NCI-H2171 treated with DMSO at 0.1 percent for 48 hours (cell line): ENCODE data around the gene SUN1.

Experiments used
- DNase-seq: peaks from one replicate; lab custom pipeline; 2025; lab: John Stamatoyannopoulos, UW

Gene SUN1

DNA sequence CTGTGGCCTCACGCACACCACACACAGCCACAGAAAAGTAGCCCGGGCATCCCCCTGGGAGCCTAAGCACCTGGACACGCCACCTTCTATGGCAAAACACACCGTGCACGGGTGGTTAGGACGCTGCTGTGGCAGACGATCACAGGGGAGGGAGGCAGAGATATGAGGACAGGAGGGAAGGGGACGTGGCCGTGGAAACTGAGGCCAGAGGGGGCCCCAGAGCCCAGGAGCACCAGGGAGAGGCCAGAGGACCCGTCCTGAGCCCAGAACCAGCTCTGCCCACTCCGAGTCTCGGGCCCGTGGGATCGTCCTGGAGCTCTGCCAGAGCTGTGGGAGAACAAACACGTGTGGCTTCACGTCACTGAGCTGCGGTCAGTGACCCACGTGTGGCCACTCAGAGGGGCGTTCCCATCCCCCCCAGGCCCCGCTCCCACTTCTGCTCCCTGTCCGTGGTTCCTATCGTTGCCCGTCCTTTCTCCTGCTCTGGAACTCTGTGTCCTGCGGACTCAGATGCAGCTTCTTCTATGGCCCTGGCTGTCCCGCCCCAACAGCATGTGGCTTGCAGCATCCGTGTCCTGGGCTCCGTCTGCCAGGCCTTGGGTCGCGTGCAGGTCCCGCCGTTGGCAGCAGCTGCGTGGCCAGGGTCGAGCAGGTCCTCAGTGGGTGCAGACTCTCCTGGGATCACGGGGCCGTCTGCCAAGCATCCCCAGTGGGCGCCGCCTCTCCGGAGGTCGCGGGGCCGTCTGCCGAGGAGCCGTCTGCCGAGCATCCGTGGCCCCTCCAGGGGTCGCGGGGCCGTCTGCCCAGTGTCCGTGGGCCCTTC lies 75.1 kb downstream of the SUN1 start:
- DNase-seq: no peak

DNA sequence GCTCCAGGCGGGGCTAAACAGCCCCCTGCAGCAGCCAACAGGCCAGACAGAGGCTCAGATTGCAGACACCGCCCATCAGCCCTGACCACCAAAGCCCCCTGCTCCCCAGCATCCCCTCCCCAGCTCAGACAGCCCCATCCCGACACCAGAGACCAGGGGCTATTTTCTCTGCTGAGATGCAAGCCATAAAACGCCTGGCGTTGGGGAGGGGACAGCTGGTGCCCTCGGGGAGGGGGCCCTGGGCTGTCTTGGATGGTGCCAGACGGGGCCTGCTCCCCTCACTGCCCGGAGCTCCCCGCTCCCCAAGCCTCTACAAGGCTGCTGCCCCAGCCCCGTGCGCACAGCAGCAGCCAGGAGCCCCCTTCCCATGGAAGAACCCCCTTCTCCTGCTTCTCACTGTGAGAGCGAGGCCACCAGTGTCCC lies 75.9 kb downstream of the SUN1 start:
- no peak for DNase-seq

DNA sequence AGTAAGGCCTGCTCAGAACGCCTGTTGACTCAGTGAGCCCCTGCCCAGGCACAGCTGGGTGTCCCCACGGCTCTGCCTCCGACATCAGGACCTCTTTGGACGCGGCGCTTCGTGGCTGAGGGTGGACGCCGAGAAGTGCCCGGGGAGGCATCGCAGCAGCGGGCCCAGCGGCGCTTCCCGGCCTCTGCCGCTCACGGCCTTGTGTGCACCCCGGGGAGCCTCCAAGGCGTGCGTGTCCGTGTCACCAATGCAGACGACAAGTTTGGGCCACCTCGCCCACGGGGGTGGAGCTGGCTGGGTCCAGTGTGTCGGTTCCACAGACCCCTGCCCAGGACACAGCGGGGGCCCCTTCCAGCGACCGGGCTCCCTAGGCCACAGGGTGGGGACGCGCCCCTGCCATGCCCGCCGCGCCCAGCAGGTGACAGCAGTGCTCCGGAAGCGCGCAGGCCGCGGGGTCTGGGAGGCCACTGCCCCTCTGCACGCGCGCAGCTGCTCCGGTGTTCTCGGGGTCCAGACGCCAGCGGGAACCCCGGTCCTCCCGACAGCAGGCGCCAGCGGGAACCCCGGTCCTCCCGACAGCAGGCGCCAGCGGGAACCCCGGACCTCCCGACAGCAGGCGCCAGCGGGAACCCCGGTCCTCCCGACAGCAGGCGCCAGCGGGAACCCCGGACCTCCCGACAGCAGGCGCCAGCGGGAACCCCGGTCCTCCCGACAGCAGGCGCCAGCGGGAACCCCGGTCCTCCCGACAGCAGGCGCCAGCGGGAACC lies 76.5 kb downstream of the SUN1 start:
- DNase-seq: peak; percentile 37

DNA sequence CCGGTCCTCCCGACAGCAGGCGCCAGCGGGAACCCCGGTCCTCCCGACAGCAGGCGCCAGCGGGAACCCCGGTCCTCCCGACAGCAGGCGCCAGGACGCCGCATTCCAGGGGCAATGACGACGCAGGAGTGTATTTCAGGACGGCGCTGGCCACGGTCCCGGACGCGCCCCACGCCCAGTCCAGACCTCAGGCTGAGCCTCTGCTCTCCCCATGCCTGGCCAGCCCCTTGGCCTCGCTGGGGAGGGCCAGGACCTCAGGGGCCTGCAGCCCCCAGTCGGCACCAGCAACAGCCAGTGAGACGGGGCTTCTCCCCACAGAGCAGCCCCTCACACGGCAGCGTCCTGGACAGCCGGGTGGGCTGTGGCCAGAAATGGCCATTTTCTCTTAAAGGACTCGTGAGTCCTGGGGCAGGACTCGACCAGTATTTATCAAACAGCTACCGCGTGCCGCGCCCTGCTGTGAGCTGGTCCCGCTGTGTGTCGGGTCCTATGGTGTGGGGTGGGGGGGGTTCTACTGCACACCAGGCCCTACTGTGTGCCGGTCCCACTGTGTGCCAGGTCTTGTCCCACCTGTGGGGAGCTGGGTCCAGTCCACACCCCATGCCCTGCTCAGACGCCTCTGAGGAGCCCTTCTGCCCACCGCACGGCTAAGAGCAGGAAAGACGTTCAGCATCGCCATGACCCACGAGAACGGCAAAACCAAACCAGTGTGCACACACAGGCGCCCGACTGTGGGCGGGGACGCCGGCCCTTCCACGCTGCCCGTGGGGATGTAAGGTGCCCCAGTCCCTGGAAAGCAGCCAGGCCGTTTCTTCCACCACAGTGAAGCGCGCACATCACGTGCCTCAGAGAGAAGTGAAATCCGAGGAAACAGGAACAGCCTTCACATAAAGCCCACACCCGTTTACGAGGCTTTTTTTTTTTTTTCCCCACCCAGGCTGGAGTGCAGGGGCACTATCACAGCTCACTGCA lies 77.4 kb downstream of the SUN1 start:
- peak; percentile 56 for DNase-seq

DNA sequence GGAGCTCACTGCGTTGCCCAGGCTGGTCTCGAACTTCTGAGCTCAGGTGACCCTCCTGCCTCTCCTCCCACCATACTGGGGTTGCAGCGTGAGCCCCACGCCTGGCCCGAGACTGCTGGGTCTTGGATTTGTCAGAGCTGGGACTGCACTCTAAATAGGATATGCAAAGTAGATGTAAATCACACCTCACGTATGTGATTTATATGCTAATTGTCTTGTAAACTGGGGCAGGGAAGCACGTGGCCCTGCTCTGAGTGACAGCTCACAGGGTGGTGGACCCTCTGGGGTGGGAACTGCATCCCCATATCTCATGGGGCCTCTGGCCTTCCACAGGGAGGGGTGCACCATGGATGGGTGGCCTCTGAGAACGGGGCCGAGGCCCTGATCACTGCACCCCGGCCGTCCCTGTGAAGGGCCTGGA lies 78.2 kb downstream of the SUN1 start:
- DNase-seq: no peak

DNA sequence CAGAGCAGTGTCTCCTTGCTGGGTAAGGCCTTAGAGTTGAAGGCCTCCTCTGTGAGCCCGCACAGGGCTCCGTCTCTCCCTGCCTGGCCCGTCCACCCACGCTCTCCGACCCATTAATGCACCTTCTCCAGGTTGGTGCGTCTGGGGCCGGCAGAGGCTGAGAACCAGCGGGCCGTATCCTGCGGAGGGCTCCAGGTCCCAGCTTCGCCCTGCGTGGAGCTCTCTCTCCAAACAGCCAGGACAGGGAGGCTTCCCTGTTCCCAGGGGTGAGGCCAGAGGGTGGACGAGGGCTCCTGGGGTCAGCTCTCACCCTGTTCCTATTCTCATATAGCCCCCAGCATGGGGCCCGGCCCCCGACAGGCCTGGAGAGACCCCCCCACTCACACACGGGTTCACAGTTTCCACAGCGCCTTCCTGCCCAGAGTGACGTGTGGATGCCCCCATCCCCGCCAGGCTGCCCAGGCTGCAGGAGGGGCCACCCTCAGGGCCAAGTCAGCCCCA lies 78.7 kb downstream of the SUN1 start:
- DNase-seq: no peak

DNA sequence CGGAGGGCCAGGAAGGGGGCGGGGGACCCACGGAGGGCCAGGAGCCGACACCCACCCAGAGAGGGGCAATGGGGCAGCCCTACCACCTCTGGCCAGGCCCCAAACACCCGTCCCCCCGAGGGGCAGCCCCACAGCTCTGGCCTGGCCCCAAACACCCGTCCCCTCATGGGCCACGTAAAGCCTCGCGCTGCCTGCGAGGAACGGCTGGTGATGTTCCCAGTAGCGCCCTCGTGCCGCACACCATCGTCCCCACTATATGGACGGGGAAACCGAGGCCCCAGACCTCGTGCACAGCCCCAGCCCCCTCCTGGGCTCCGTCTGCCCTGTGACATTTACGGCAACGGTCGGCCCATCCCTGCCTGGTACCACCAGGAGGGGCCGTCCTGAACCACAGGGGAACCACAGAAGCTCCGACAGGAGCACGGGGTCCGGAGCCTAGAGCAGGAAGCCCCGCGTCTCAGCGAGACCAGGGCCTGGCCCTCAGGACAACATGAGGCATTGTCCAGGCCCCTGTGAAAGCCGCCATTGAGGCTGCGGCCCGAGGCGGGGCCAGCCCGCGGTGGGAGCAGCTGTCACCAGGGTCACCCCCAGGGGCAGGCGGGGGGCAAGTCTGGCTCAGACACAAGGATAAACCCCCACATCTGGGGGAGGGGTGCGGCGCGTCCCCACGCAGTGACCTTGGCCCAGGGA lies 79.7 kb downstream of the SUN1 start:
- no peak for DNase-seq

DNA sequence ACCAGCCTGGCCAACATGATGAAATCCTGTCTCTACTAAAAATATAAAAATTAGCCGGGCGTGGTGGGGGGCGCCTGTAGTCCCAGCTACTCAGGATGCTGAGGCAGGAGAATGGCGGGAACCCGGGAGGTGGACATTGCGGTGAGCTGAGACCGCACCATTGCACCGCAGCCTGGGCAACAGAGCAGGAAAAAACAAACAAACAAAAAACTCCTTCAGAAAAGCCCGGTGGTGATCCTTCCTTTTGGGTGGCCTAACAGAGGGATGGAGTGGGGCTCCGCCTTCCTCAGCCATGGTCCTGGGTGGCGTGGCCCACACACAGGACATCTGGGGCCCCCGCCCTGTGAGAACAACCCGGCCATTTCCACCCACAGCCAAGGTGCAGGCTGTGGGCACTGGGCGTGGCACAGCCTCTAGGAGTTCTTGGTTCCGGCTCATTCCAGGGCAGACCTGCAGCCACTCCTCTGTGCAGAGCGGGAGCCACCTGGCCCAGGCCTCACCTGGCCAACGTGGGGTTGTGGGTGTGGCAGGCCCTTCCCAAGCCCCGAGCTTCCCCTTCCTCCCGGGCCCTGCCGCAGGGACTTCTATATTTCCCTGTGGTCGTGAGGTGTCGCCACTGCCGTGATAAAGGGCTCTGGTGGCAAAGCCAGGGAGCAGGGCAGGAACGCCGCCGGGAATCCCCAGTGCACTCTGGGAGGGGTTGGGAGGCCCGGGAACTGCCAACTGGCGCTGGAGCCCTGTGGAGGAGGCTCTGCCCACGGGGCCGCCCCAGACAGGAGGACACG lies 81.7 kb downstream of the SUN1 start:
- DNase-seq: no peak

DNA sequence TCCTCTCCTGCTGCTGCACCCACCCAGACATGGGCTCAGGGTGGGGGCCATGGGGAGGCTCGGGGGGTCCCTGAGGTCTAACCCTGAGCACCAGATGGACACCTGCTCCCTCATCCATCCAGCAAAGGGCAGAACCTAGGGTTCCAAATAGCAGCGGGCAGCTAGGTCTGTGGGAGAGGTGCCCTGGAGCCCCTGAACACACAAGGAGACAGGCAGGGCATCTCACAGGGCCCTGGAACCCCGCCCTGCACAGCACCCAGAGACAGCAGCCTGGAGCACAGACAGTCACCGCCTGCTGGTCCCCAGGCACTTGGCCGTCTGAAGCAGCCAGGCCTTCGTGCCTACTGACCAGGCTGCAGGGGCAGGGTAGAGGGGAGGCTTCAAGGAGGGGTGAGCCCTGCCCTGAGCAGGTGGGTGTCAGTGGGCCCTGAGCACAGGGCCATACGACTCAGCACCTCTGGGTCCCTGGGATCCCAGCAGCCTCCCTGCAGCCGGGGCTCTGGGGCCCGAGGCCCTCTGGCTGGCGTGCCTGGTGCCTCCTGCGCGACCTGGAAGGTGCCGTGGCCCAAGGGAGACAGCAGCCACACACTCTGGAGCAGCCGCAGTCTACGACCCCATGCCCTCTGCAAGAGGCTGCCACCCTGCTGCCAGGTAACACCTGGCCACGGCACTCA lies 82.4 kb downstream of the SUN1 start:
- DNase-seq: peak; percentile 23

DNA sequence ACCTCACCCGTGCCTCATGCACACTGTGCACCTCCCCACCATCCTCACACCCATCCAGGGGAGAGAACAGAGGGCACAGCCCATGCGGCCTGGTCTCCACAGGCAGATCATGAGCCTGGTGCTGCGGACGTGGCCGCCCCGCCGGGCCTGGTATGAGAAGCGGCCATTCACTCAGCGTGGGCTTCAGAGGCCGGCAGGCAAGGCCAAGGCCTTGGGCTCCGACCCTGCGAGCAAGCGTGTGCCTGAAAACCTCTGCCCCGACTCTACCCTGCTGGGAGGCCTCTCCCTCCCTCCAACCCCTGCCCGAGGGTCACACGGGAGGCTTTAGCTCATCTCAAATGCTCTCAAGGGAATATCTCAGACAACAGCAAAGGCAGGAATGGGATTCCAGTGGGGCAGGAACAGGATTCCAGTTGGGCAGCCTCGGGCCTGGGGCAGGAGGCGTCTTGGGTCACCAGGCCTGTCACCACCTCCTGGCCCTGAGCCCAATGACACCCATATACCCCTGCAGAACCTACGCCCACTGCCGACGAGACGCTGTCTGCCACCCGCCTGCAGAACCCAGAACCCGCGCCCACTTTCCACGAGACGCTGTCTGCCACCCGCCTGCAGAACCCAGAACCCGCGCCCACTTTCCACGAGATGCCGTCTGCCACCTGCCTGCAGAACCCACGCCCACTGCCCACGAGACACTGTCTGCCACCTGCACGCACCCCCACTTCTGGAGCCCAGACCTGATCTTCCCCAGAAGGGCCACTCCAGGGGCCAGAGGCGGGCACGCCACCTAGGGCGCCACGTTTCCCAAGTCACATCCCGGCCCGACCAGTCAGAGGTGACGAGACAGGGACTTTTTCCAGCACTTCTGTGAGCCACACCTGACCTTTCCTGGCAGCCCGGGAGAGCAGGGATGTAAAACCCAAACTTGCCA lies 83.3 kb downstream of the SUN1 start:
- peak; percentile 52 for DNase-seq

DNA sequence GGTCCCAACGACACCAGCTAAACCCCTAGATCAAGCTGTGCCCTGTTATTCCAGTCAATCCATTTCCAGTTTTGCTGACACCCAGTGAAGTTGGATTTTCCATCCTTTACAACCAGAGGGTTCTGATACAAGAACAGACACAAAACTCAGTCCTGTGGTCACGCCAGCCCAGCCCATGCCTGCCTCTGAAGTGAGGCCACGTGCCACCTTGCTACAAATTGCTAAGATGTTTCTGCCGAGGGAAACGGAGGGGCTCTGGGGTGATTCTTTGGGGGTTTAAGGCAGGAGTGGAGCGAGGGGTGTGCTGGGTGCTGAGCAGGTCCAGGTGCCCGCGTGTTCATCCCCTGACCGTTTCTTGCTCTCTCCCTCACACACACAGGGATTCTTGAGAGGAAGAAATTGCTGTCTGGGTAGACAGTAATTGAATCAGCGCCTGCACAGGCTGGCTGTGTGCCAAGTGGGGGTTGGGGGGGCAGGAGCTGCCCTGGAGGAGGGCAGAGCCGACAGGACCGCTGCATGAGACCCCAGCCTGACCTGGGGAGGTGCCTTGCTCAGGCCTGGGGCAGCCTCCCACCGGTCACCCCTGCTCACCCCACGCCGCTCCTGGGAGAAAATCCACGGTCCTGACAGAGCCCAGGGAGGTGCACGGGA lies 84.1 kb downstream of the SUN1 start:
- peak; percentile 38 for DNase-seq

DNA sequence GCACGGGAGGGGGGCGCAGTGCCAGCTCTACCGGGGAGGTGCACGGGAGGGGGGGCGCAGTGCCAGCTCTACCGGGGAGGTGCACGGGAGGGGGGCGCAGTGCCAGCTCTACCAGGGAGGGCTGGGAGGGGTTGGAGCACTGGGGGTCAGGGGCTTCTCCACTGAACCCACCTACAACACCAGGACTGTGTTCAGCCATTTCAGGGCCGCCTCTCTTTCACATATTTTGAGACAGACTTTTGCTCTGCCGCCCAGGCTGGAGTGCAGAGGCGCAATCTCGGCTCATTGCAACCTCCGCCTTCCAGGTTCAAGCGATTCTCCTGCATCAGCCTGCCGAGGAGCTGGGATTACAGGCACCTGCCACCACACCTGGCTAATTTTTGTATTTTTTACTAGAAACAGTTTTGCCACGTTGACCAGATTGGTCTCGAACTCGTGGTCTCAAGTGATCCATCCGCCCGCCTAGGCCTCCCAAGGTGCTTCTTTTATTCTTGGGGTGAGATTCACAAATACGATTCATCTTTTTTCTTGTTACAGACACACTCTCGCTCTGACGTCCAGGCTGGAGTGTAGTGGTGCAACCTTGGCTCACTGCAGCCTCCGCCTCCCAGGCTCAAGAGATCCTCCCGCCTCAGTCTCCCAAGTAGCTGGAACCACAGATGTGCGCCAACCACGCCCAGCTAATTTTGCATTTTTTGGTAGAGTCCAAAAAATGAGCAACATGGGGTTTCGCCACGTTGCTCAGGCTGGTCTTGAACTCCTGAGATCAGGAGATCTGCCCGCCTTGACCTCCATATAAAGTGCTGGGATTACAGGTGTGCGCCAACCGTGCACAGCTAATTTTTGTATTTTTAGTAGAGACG lies 85.2 kb downstream of the SUN1 start:
- DNase-seq: peak; percentile 20

DNA sequence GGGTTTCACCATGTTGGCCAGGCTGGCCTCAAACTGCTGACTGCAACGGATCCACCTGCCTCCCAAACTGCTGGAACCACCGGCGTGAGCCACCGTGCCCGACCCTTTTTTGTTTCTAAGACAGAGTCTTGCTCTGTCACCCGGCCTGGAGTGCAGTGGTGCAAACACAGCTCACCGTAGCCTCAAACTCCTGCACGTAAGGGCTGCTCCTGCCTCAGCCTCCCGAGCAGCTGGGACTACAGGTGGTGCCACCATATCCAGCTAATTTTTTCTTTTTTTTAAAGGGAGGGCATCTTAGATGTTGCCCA lies 85.8 kb downstream of the SUN1 start:
- no peak for DNase-seq

DNA sequence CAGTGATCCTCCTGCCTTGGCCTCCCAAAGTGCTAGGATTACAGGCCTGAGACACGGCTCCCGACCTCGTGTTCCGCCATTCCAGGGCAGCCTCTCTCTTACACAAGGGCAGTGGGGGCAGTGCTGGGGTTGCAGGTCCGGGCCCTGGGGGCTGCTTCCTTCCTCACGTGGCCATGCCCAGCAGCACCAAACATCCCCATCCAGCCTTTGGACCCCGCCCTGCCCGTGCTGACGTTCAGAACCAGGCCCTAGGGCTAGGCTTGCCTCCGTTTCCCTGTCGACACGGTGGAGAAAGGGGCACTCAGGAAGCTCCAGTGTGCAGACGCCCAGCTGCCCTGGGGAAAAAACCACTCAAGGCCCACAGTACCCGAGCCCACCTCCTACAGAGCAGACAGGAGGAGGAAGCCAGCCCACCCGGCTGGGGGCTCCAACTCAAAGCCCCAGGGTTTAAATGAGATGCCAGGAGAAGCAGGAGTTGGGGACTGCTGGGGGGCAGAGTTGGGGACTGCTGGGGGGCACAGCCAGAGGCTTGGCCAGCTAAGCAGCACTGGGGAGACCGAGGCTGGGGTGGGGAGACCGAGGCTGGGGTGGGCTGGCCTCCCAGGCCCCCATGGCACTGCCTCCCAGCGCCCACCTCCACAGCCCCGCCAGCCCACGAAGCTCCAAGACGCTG lies 86.3 kb downstream of the SUN1 start:
- no peak for DNase-seq

DNA sequence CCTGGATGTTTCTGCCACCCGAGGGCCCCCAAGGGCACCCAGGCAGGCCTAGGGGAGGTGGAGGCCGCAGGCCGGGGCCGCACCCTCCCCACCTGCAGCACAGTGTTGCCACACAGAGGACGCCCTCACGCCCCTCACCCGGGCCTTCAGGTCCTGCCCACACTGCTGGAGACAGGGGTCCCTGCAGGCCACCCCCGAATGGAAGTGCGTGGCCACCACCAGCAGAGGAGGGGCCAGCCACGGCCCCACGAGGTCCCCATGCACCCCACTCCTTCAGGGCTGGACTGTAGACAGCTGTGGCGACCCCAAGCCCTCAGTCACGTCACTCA lies 86.8 kb downstream of the SUN1 start:
- no peak for DNase-seq

DNA sequence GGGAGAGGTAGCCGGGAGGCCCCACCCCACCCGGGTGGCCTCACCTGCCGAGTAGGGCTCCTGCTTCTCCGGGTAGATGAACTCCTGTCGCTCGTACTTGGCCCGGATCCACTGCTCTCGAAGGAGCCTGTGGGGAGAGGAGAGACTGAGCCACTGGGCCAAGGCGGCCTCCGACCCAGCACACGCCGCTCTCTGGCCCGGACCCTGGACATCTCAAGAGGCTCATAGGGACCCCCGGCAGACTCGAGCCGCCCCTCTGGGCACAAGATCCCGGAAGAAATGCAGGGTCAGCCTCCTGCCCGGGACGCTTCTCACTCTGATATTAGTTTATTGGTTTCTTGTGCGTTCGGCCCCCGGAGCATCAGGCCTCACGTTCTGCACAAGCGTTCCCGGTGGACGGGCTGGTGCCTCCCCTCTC lies 87.7 kb downstream of the SUN1 start:
- DNase-seq: no peak
